GM21515 (cell line): ENCODE results near the gene NR3C2.

Experiments
- ATAC-seq: cut with Tn5 transposase; IDR thresholded peaks from one replicate; pipeline ENCODE4 v1.9.1; 2021; ENCODE audit not compliant: unreplicated experiment

Gene NR3C2

GRCh38 chr4:148118179-148118578 lies 324.0 kb downstream of the NR3C2 start:
- ATAC-seq = no peak

GRCh38 chr4:148116969-148117368 lies 325.2 kb downstream of the NR3C2 start:
- no peak for ATAC-seq

- ATAC-seq = no peak
Measured at GRCh38 chr4:148116264-148116663, 325.9 kb downstream of the NR3C2 start.

GRCh38 chr4:148114436-148114835 lies 327.8 kb downstream of the NR3C2 start:
- no peak for ATAC-seq

GRCh38 chr4:148112231-148112982 lies 329.8 kb downstream of the NR3C2 start:
- no peak for ATAC-seq

GRCh38 chr4:148110169-148110568 lies 332.0 kb downstream of the NR3C2 start:
- no peak for ATAC-seq

- ATAC-seq = no peak
Measured at GRCh38 chr4:148109216-148109615, 333.0 kb downstream of the NR3C2 start.

- no peak for ATAC-seq
Measured at GRCh38 chr4:148108766-148109165, 333.4 kb downstream of the NR3C2 start.

GRCh38 chr4:148103597-148104355 lies 338.4 kb downstream of the NR3C2 start:
- no peak for ATAC-seq

GRCh38 chr4:148101790-148102189 lies 340.4 kb downstream of the NR3C2 start:
- ATAC-seq = no peak

GRCh38 chr4:148101235-148101634 lies 341.0 kb downstream of the NR3C2 start:
- no peak for ATAC-seq

GRCh38 chr4:148097801-148098200 lies 344.4 kb downstream of the NR3C2 start:
- no peak for ATAC-seq

- no peak for ATAC-seq
Measured at GRCh38 chr4:148095346-148095923, 346.8 kb downstream of the NR3C2 start.

- no peak for ATAC-seq
Measured at GRCh38 chr4:148094149-148094548, 348.1 kb downstream of the NR3C2 start.

- no peak for ATAC-seq
Measured at GRCh38 chr4:148093065-148093464, 349.1 kb downstream of the NR3C2 start.

- no peak for ATAC-seq
Measured at GRCh38 chr4:148092316-148093014, 349.7 kb downstream of the NR3C2 start.

- no peak for ATAC-seq
Measured at GRCh38 chr4:148091896-148092295, 350.3 kb downstream of the NR3C2 start.

GRCh38 chr4:148090503-148091476 lies 351.4 kb downstream of the NR3C2 start:
- ATAC-seq = no peak

GRCh38 chr4:148090029-148090428 lies 352.2 kb downstream of the NR3C2 start:
- no peak for ATAC-seq

- ATAC-seq = no peak
Measured at GRCh38 chr4:148089624-148090023, 352.6 kb downstream of the NR3C2 start.
